Measurements from ENCODE around the gene UBE2QL1. TPM values are rescaled to one million over a fixed set of nuclear protein-coding genes. Genes with fewer than 3 reads are reported as not detected.

UBE2QL1 gene
- total RNA-seq, 4 donors from 2014 or later, result 0.15 to 1.4 (median 0.28) TPM

DNA sequence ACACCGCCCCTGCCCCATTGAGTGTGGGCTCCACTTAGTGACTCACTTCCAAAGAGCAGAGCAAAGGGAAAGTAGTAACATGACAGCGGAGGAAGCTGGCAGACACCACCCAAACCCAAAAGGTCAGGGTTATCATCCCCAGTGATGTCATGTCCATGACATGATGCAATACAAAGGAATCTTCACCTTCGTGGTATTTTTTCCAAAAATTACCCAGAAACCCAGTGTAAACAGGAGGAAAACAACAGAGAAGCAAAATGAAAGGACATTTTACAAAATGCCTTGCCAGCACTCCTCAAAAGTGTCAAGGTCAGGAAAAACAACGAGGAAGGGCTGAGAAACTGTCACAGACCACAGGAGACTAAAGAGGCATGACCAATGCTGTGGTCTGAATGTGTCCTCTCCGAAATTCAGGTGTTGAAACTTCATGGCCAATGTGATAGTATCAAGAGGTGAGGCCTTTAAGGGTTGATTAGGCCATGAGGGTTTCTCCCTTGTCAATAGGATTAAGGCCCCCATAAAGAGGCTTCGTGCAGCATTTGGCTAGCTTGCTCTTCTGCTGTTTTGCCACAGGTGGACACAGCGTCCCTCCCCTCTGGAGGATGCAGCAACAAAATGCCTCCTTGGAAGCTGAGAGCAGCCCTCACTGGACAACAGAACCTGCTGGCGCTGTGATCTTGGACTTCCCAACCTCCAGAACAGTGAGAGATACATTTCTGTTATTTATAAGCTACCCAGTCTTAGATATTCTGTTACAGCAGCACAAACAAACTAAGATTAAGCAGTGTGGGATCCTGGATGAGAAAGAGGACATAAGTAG is 39.8 kb upstream of the UBE2QL1 start:
- TF ChIP-seq POLR2A (IDR thresholded peaks at IDR 0.05) (no peak), EP300 (IDR thresholded peaks at IDR 0.05) (no peak), POLR2AphosphoS5 (IDR thresholded peaks at IDR 0.05) (no peak)
- WGBS, 2 donors (ENCODE audit: low coverage in 1 of 2), result 61 to 65% methylated on average over 3 to 5 of the region's 8 CpGs

DNA sequence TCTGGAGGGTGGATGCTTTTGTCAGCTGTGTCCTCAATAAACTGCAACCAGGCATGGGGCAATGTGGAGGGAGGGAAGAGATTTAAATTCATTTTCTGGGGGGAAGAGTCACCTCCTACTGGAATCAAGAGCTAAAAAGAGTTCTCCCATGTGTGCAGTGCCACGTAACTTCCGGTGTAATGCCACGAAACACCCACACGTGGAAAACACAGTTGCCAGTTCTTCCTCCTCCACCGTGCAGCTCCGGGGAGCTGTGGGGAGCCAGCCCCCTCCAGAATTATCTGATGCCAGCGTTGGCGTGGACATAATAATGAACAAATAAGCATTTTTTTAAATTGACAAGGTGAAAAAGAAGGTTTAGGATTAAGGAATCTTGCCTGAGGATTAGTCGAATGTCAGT is 38.2 kb upstream of the UBE2QL1 start:
- Histone ChIP-seq H3K36me3 (no peaks in the 10 kb centered on the region), H3K27me3 (peaks cover 49% of the 10 kb centered on the region), H3K4me1 (no peaks in the 10 kb centered on the region), H3K9me3 (no peaks in the 10 kb centered on the region), H3K27ac (no peak overlapping the region), H3K4me3 (no peak overlapping the region)
- TF ChIP-seq, protein P1, sequence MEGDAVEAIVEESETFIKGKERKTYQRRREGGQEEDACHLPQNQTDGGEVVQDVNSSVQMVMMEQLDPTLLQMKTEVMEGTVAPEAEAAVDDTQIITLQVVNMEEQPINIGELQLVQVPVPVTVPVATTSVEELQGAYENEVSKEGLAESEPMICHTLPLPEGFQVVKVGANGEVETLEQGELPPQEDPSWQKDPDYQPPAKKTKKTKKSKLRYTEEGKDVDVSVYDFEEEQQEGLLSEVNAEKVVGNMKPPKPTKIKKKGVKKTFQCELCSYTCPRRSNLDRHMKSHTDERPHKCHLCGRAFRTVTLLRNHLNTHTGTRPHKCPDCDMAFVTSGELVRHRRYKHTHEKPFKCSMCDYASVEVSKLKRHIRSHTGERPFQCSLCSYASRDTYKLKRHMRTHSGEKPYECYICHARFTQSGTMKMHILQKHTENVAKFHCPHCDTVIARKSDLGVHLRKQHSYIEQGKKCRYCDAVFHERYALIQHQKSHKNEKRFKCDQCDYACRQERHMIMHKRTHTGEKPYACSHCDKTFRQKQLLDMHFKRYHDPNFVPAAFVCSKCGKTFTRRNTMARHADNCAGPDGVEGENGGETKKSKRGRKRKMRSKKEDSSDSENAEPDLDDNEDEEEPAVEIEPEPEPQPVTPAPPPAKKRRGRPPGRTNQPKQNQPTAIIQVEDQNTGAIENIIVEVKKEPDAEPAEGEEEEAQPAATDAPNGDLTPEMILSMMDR (IDR thresholded peaks at IDR 0.05), result no peak
- no peak for TF ChIP-seq EP300 (IDR thresholded peaks at IDR 0.05)
- TF ChIP-seq POLR2A (IDR thresholded peaks at IDR 0.05), result no peak
- TF ChIP-seq POLR2AphosphoS5 (IDR thresholded peaks at IDR 0.05), result no peak
- ATAC-seq, result no peak
- WGBS, 2 donors (ENCODE audit: low coverage in 1 of 2), result 88 to 92% methylated on average over 2 to 9 of the region's 9 CpGs

More for the DNA sequence above, 39.8 kb upstream of the UBE2QL1 start:
- Histone ChIP-seq H3K4me1 (no peaks in the 10 kb centered on the region), H3K27me3 (peaks cover 40% of the 10 kb centered on the region), H3K9me3 (no peaks in the 10 kb centered on the region), H3K27ac (no peak overlapping the region), H3K36me3 (no peaks in the 10 kb centered on the region), H3K4me3 (no peak overlapping the region)
- ATAC-seq, result no peak

DNA sequence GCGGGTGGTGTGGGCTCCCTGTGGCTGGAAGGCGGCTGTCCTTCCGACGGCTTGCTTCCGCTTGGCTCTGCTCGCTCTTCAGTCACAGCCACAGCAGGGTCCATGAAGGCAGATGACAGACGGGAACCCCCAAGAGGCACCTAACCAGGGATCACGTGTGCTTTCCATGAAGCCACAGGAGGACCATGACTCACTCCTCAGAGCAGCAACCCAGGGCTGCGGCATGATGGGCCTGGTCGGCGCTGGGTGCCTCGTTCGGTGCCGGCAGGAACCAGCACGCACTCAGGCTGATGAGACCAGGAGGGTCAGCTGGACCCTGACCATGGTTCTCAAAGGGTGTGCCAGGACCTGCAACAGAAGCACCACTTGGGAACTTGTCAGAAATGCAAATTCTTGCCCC is 37.5 kb upstream of the UBE2QL1 start:
- WGBS, 2 donors (ENCODE audit: low coverage in 1 of 2), result 97% methylated on average over 4 of the region's 15 CpGs; no CpG with 5 or more reads in 1 of the 2 donors

DNA sequence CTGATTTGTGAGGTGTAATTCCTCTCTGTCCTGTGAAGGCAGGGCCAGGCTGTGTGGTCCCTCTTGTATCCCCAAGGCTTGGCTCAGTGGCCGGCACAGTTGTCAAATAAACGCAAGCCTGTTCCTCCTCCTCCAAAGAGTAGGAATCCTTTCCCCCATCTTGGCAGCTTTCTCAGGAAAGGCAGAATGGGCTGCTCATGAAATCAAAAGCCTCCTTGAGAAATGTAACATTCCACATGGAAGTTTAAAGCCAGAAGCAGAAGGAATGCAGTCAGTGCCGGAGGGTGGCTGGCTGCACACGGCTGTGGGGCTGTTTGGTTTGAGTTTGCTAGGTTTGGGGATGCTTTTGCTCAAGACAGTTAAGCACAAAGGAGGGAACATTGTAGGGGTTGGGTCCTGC is 35.8 kb upstream of the UBE2QL1 start:
- Histone ChIP-seq H3K4me1 (no peaks in the 10 kb centered on the region), H3K27ac (no peak overlapping the region), H3K36me3 (no peaks in the 10 kb centered on the region), H3K9me3 (no peaks in the 10 kb centered on the region), H3K27me3 (peaks cover 45% of the 10 kb centered on the region), H3K4me3 (no peak overlapping the region)
- TF ChIP-seq EP300 (IDR thresholded peaks at IDR 0.05), result no peak
- no peak for TF ChIP-seq POLR2AphosphoS5 (IDR thresholded peaks at IDR 0.05)
- TF ChIP-seq, protein P1 (IDR thresholded peaks at IDR 0.05), result no peak
- TF ChIP-seq POLR2A (IDR thresholded peaks at IDR 0.05), result no peak
- no peak for ATAC-seq
- WGBS, 2 donors (ENCODE audit: low coverage in 1 of 2), result 20 to 42% methylated on average over 2 to 3 of the region's 4 CpGs

More for the DNA sequence above, 37.5 kb upstream of the UBE2QL1 start:
- TF ChIP-seq, protein P1 (IDR thresholded peaks at IDR 0.05), result no peak
- TF ChIP-seq POLR2AphosphoS5 (IDR thresholded peaks at IDR 0.05) (no peak), POLR2A (IDR thresholded peaks at IDR 0.05) (no peak), EP300 (IDR thresholded peaks at IDR 0.05) (no peak)
- peaks cover 52% of the 10 kb centered on the region for H3K27me3 ChIP-seq
- no peak overlapping the region for H3K27ac ChIP-seq
- no peaks in the 10 kb centered on the region for H3K4me1 ChIP-seq
- no peaks in the 10 kb centered on the region for H3K36me3 ChIP-seq
- ATAC-seq, result no peak
- no peak overlapping the region for H3K4me3 ChIP-seq
- H3K9me3 ChIP-seq, result no peaks in the 10 kb centered on the region

DNA sequence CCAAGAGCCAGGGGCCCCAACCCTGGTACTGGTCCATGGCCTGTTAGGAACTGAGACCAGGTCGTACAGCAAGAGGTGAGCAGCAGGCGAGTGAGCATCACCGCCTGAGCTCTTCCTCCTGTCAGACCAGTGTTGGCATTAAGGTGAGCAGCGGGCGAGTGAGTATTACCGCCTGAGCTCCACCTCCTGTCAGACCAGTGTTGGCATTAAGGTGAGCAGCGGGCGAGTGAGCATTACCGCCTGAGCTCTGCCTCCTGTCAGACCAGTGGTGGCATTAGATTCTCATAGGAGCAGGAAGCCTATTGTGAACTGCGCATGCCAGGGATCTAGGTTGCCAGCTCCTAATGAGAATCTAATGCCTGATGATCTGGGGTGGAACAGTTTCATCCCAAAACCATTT is 31.0 kb upstream of the UBE2QL1 start:
- Histone ChIP-seq H3K9me3 (no peaks in the 10 kb centered on the region), H3K4me3 (no peak overlapping the region), H3K36me3 (no peaks in the 10 kb centered on the region), H3K27ac (no peak overlapping the region), H3K4me1 (peaks cover 0 to 5% (median 0%) of the 10 kb centered on the region in 3 donors), H3K27me3 (peaks cover 30% of the 10 kb centered on the region)
- WGBS, 2 donors (ENCODE audit: low coverage in 1 of 2), result 100% methylated on average over 8 of the region's 10 CpGs; no CpG with 5 or more reads in 1 of the 2 donors
- ATAC-seq, result no peak
- TF ChIP-seq POLR2A (IDR thresholded peaks at IDR 0.05) (no peak), EP300 (IDR thresholded peaks at IDR 0.05) (no peak), POLR2AphosphoS5 (IDR thresholded peaks at IDR 0.05) (no peak)
- TF ChIP-seq, protein P1 (IDR thresholded peaks at IDR 0.05), result no peak

Data from gastroesophageal sphincter (tissue), 4 donors.